ENCODE data around the gene TNNT1. TPM values are rescaled to one million over a fixed set of nuclear protein-coding genes. Genes with fewer than 3 reads are reported as not detected.

The TNNT1 gene, protein sequence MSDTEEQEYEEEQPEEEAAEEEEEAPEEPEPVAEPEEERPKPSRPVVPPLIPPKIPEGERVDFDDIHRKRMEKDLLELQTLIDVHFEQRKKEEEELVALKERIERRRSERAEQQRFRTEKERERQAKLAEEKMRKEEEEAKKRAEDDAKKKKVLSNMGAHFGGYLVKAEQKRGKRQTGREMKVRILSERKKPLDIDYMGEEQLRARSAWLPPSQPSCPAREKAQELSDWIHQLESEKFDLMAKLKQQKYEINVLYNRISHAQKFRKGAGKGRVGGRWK
- total RNA-seq, result 10 to 100 TPM in 1 of 6 donors, 1 to 10 TPM in 4, not detected in 1; 1.3 to 31.2 (median 2.4) TPM

DNA sequence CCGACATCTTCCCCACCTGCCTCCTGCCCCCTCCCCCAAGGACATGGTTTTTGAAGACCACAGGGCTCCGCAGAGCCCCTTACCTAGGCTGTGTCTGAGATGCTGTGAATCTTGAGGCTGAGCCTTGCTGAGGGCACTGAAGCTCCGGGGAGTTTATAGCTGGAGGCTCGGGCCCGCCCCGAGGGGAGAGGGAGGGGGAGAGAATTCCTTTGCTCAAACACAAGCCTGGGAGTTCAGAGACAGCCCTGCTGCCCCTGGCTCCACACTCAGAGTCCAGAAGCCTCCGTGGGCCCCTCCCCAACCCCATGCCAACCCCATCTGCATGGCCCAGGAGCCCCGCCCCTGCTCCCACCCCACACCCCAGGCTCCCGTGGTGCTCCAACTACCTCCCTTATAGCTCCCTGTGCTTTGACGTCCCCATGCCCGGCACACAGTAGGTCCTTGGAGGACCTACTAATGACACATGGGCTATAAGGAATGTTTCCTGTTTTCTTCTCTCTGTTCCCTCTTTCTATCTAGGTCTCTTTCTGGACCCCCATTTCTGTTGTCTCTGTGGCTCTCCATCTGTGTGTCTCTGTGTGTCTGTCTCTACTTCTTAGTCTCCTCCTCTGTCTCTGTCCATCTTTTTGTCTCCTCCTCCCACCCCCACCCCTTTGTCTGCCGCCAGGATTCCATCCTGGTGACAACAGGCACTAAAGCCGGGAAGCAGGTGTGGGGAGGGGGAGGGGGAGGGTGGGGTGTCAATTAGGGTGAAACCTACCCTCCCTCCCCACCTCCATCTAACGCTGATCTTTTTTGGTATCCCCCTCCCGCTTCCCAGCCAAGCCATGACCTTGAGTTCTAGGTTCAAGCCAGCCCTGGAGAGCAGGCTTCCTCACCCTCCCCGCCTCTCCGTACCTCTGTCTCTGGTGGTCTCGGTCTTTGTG lies at the start of gene TNNT1:
TSS of gene TNNT1 (minus strand) at position 129 of the 926 bp plus-strand sequence. CDS start 2,049 bp downstream, outside the sequence.
- Histone ChIP-seq H3K9me3 (no peaks in the 10 kb centered on the region), H3K4me1 (peaks cover 0 to 20% (median 13%) of the 10 kb centered on the region in 4 donors), H3K4me3 (no peak within 1 kb of the TSS), H3K27me3 (peaks cover 0 to 36% (median 18%) of the 10 kb centered on the region in 4 donors), H3K27ac (no peak within 1 kb of the TSS), H3K36me3 (no peaks in the 10 kb centered on the region)
- no peak for ATAC-seq (ENCODE audit: low FRiP score in 2 of 2)
- DNase-seq, result peak in 1 of 2 donors; percentile 21
- TF ChIP-seq POLR2AphosphoS5 (IDR thresholded peaks at IDR 0.05), result no peak
- no peak for TF ChIP-seq EP300 (IDR thresholded peaks at IDR 0.05)
- TF ChIP-seq POLR2A (IDR thresholded peaks at IDR 0.05), result no peak
- no peak for TF ChIP-seq CTCF (IDR thresholded peaks at IDR 0.05)
- 16 to 20% methylated on average over 16 to 18 of the region's 18 CpGs for WGBS, 2 donors

GRCh38 chr19:55198651-55199050 lies 49.6 kb upstream of the TNNT1 start:
- Histone ChIP-seq H3K4me3 (no peak overlapping the region), H3K27me3 (no peaks in the 10 kb centered on the region), H3K4me1 (no peaks in the 10 kb centered on the region), H3K36me3 (no peaks in the 10 kb centered on the region), H3K27ac (no peak overlapping the region), H3K9me3 (no peaks in the 10 kb centered on the region)
- 49 to 59% methylated on average over 5 of the region's 5 CpGs for WGBS, 2 donors
- ATAC-seq (ENCODE audit: low FRiP score in 2 of 2) (no peak), DNase-seq (no peak)
- TF ChIP-seq POLR2A (IDR thresholded peaks at IDR 0.05) (no peak), CTCF (IDR thresholded peaks at IDR 0.05) (no peak), POLR2AphosphoS5 (IDR thresholded peaks at IDR 0.05) (no peak), EP300 (IDR thresholded peaks at IDR 0.05) (no peak)

GRCh38 chr19:55197528-55197927 lies 48.5 kb upstream of the TNNT1 start:
- 52 to 53% methylated on average over 4 of the region's 4 CpGs for WGBS, 2 donors
- Histone ChIP-seq H3K27me3 (no peaks in the 10 kb centered on the region), H3K36me3 (no peaks in the 10 kb centered on the region), H3K4me1 (no peaks in the 10 kb centered on the region), H3K27ac (no peak overlapping the region), H3K9me3 (no peaks in the 10 kb centered on the region), H3K4me3 (no peak overlapping the region)
- peak in 1 of 2 donors; percentile 33 for ATAC-seq (ENCODE audit: low FRiP score in 2 of 2)
- DNase-seq, result no peak
- no peak for TF ChIP-seq EP300 (IDR thresholded peaks at IDR 0.05)
- no peak for TF ChIP-seq POLR2AphosphoS5 (IDR thresholded peaks at IDR 0.05)
- TF ChIP-seq CTCF (IDR thresholded peaks at IDR 0.05), result no peak
- TF ChIP-seq POLR2A (IDR thresholded peaks at IDR 0.05), result no peak

- ATAC-seq (ENCODE audit: low FRiP score in 2 of 2) (no peak), DNase-seq (no peak)
- WGBS, 2 donors, result 82% methylated on average over 10 of the region's 10 CpGs
- Histone ChIP-seq H3K36me3 (no peaks in the 10 kb centered on the region), H3K9me3 (no peaks in the 10 kb centered on the region), H3K27me3 (no peaks in the 10 kb centered on the region), H3K4me1 (no peaks in the 10 kb centered on the region), H3K4me3 (no peak overlapping the region), H3K27ac (no peak overlapping the region)
- TF ChIP-seq POLR2AphosphoS5 (IDR thresholded peaks at IDR 0.05) (no peak), EP300 (IDR thresholded peaks at IDR 0.05) (no peak), CTCF (IDR thresholded peaks at IDR 0.05) (no peak), POLR2A (IDR thresholded peaks at IDR 0.05) (no peak)
These were observed 47.8 kb upstream of the TNNT1 start for GRCh38 chr19:55196803-55197202.

Measured in upper lobe of left lung (tissue), 6 donors.